DND-41 (cell line): ENCODE measurements around the gene DYNLT2.

Experiments
- EZH2 ChIP-seq: IDR thresholded peaks from 3 replicates; pipeline ENCODE4 v1.6.1; 2012; ENCODE audit warnings: borderline replicate concordance, low read depth, mild to moderate bottlenecking, moderate library complexity, low read length, inconsistent platforms; ENCODE audit not compliant: severe bottlenecking
- TF ChIP-seq, protein P1 (sequence below): IDR thresholded peaks from 2 replicates; pipeline ENCODE4 v1.5.1; 2012; ENCODE audit warnings: borderline replicate concordance, low read length, moderate library complexity, mild to moderate bottlenecking; ENCODE audit not compliant: poor library complexity, severe bottlenecking; ENCODE audit errors: extremely low read depth

- TF ChIP-seq, protein P1, sequence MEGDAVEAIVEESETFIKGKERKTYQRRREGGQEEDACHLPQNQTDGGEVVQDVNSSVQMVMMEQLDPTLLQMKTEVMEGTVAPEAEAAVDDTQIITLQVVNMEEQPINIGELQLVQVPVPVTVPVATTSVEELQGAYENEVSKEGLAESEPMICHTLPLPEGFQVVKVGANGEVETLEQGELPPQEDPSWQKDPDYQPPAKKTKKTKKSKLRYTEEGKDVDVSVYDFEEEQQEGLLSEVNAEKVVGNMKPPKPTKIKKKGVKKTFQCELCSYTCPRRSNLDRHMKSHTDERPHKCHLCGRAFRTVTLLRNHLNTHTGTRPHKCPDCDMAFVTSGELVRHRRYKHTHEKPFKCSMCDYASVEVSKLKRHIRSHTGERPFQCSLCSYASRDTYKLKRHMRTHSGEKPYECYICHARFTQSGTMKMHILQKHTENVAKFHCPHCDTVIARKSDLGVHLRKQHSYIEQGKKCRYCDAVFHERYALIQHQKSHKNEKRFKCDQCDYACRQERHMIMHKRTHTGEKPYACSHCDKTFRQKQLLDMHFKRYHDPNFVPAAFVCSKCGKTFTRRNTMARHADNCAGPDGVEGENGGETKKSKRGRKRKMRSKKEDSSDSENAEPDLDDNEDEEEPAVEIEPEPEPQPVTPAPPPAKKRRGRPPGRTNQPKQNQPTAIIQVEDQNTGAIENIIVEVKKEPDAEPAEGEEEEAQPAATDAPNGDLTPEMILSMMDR = no peak
- no peak for TF ChIP-seq EZH2
Observed at GRCh38 chr6:169729961-169730360, 21.4 kb downstream of the DYNLT2 start.
